8988T (cell line): ENCODE data around the gene PTPN2.
"Not testable (repeated sequence)": the region's sequence is repeated elsewhere in the genome, so short reads cannot be mapped to it uniquely, and the experiment has no call there.

Experiments
- DNase-seq: peaks from one replicate; pipeline ENCODE4 v3.0.0; 2011

The PTPN2 gene

GRCh38 chr18:12890964-12891363 lies 6.9 kb upstream of the PTPN2 start:
- DNase-seq: no peak

GRCh38 chr18:12886498-12887126 lies 2.6 kb upstream of the PTPN2 start:
- no peak for DNase-seq

- no peak for DNase-seq
Observed at GRCh38 chr18:12885500-12885899, 1.5 kb upstream of the PTPN2 start.

GRCh38 chr18:12884406-12885323 lies 628 bp upstream of the PTPN2 start:
- DNase-seq: no peak

- DNase-seq: no peak
Observed at GRCh38 chr18:12883372-12883683, 709 bp downstream of the PTPN2 start.

- no peak for DNase-seq
Observed at GRCh38 chr18:12882453-12883371, 1.3 kb downstream of the PTPN2 start.

- DNase-seq: no peak
Observed at GRCh38 chr18:12880541-12880910, 3.5 kb downstream of the PTPN2 start.

GRCh38 chr18:12879840-12880540 lies 4.0 kb downstream of the PTPN2 start:
- DNase-seq: no peak

- not testable (repeated sequence) for DNase-seq
Observed at GRCh38 chr18:12874992-12875391, 9.0 kb downstream of the PTPN2 start.

GRCh38 chr18:12873961-12874567 lies 10.0 kb downstream of the PTPN2 start:
- DNase-seq: not testable (repeated sequence)

- no peak for DNase-seq
Observed at GRCh38 chr18:12872408-12872807, 11.6 kb downstream of the PTPN2 start.

- DNase-seq: no peak
Observed at GRCh38 chr18:12868576-12868975, 15.5 kb downstream of the PTPN2 start.

- no peak for DNase-seq
Observed at GRCh38 chr18:12867441-12868123, 16.5 kb downstream of the PTPN2 start.

GRCh38 chr18:12863687-12864216 lies 20.3 kb downstream of the PTPN2 start:
- DNase-seq: no peak

- no peak for DNase-seq
Observed at GRCh38 chr18:12862874-12863482, 21.1 kb downstream of the PTPN2 start.

GRCh38 chr18:12862467-12862866 lies 21.6 kb downstream of the PTPN2 start:
- DNase-seq: no peak

- no peak for DNase-seq
Observed at GRCh38 chr18:12861637-12862036, 22.4 kb downstream of the PTPN2 start.

- no peak for DNase-seq
Observed at GRCh38 chr18:12860530-12860929, 23.5 kb downstream of the PTPN2 start.

GRCh38 chr18:12858991-12859390 lies 25.0 kb downstream of the PTPN2 start:
- DNase-seq: no peak

- no peak for DNase-seq
Observed at GRCh38 chr18:12857991-12858544, 26.0 kb downstream of the PTPN2 start.
